DOHH2 (cell line): ENCODE data around the gene EPHA3.

ENCODE experiments used
- CTCF ChIP-seq: fragments of 200-600 bp; sonication (generic); IDR thresholded peaks from one replicate; pipeline ENCODE4 v1.5.1; 2014; ENCODE audit warnings: antibody characterized with exemption, mild to moderate bottlenecking, low read depth, low read length; ENCODE audit not compliant: poor library complexity, severe bottlenecking
- EZH2phosphoT487 ChIP-seq: fragments of 200-600 bp; sonication (generic); IDR thresholded peaks from 2 replicates; pipeline ENCODE4 v1.6.1; 2017; ENCODE audit warnings: borderline replicate concordance, mild to moderate bottlenecking, antibody characterized with exemption, low read length, moderate library complexity, mixed read lengths

DNA sequence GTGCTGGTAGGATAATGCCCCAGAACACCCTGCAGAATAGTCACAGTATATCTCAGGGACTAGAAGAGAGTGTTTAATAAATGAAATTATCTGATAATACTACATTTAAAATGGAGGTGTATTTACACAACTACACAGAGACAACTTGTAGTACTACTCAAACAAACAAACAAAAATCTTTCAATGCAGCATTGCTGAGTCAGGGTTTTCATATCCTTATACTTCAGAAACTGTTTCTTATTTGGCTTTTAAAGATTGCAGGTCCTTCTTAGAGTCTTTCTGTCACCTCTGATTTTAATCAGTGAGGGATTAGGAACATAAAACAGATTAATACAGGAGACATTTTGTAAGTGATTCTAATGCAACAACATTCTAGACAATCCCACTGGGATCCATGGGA is 57.4 kb downstream of the EPHA3 start:
- TF ChIP-seq CTCF (no peak), EZH2phosphoT487 (no peak)
